GM12864 (cell line): ENCODE data around the gene RALGPS2.
"Not testable (repeated sequence)": the region's sequence is repeated elsewhere in the genome, so short reads cannot be mapped to it uniquely, and the experiment has no call there.

Experiments
- DNase-seq: peaks from one replicate; pipeline ENCODE4 v3.0.0-alpha.2; 2011; ENCODE audit warnings: low read depth
- H3K4me3 ChIP-seq: 2 replicates; pipeline ENCODE4 v1.5.1; 2011; ENCODE audit warnings: mild to moderate bottlenecking, low read depth, low read length, control low read depth
- TF ChIP-seq, protein P1 (sequence below): IDR thresholded peaks from 2 replicates; pipeline ENCODE4 v1.5.1; 2011; ENCODE audit warnings: low read depth, mild to moderate bottlenecking, moderate library complexity, low read length, control low read depth, inconsistent platforms; ENCODE audit errors: missing control alignments

The RALGPS2 gene

GRCh38 chr1:178738780-178739179, 13.7 kb downstream of the RALGPS2 start:
- no peak overlapping the region for H3K4me3 ChIP-seq
- TF ChIP-seq, protein P1, sequence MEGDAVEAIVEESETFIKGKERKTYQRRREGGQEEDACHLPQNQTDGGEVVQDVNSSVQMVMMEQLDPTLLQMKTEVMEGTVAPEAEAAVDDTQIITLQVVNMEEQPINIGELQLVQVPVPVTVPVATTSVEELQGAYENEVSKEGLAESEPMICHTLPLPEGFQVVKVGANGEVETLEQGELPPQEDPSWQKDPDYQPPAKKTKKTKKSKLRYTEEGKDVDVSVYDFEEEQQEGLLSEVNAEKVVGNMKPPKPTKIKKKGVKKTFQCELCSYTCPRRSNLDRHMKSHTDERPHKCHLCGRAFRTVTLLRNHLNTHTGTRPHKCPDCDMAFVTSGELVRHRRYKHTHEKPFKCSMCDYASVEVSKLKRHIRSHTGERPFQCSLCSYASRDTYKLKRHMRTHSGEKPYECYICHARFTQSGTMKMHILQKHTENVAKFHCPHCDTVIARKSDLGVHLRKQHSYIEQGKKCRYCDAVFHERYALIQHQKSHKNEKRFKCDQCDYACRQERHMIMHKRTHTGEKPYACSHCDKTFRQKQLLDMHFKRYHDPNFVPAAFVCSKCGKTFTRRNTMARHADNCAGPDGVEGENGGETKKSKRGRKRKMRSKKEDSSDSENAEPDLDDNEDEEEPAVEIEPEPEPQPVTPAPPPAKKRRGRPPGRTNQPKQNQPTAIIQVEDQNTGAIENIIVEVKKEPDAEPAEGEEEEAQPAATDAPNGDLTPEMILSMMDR, result no peak
- DNase-seq, result no peak

GRCh38 chr1:178739285-178740045, 14.4 kb downstream of the RALGPS2 start:
- DNase-seq, result no peak
- TF ChIP-seq, protein P1, result no peak
- no peak overlapping the region for H3K4me3 ChIP-seq

DNA sequence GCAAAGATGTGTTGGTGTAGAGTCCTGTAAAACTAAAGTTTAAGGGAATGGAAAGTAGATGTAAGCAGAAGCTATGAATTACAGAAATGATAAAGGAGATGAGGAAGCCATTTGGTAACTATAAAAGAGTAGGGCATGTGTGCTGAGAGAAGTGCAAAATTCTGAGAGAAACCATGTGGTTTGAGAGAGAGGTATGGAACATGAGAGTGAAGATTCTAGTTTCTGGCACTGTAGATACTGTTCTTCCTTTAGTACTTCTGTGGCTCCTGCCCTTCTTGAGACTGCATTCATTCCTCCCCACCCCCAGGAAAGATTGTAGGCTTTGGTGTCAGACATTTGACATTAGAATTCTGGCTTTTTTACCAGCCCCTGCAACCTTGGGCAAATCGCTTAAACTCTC, 15.4 kb downstream of the RALGPS2 start:
- TF ChIP-seq, protein P1, result no peak
- DNase-seq, result no peak
- no peak overlapping the region for H3K4me3 ChIP-seq

GRCh38 chr1:178740924-178741323, 15.9 kb downstream of the RALGPS2 start:
- TF ChIP-seq, protein P1, result no peak
- no peak for DNase-seq

DNA sequence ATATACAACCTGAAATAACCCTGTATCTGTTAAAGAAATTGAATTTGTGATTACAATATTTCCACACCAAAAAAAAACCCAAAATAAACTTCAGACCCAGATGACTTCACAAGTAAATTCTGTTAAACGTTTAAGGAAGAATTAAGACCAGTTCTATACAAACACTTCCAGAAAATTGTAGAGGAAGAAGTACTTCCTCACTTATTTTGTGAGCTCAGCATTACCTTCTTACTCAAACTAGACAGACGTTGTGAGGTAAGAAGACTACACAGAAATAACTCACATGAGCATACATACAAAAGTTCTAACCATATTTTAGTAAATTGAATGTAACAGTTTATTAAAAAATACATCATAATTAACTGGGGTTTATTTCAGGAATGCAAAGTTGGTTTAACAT, 18.8 kb downstream of the RALGPS2 start:
- no peak overlapping the region for H3K4me3 ChIP-seq

More at GRCh38 chr1:178740924-178741323, 15.9 kb downstream of the RALGPS2 start:
- H3K4me3 ChIP-seq, result no peak overlapping the region

DNA sequence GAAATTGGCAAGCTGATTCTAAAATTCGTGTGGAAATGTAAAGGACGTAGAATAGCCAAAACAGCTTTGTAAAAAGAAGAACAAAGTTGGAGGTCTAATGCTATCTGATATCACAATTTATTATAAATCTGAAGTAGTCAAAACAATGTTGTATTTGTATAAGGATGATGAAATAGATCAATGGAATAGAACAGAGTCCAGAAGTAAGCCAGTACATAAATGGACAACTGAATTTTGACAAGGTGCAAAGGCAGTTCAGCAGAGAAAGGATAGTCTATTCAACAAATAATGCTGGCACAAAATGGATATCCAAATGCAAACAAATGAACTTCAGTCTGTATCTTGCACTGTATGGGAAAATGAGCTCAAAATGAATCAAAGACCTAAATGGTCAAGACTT, 20.2 kb downstream of the RALGPS2 start:
- TF ChIP-seq, protein P1, result no peak
- no peak for DNase-seq
- H3K4me3 ChIP-seq, result no peak overlapping the region

More for the DNA sequence above, 18.8 kb downstream of the RALGPS2 start:
- TF ChIP-seq, protein P1, result no peak
- DNase-seq, result no peak

DNA sequence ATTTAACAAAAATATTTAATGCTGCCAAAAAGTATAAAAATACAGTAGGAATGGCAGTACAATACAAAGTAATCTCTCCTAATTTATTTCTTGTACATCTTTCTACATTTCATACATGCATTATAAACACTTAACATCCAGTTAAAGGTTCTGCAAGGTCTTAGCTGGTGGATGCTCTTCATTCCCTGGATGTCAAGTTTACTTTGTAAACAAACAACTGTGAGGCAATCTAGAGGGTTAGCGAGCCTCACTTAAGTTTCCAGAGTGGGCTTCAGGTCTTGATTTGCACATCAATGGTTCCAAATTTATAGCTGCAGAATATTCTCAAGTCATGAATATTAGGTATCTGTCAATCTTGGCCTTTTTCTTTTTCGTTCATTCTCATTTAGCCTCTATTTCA, 21.3 kb downstream of the RALGPS2 start:
- TF ChIP-seq, protein P1, result no peak
- DNase-seq, result no peak
- H3K4me3 ChIP-seq, result no peak overlapping the region

GRCh38 chr1:178747361-178747760, 22.3 kb downstream of the RALGPS2 start:
- DNase-seq, H3K4me3 ChIP-seq: not testable (repeated sequence)
